Activated T-helper 1 cell treated with anti-CD3 and anti-CD28 coated beads, Interleukin-12 subunit alpha, Interleukin-12 subunit beta, Interleukin-2, Interleukin-4 antibody, amounts not matched to agents 30 ng/mL and 10 ng/mL and 1 ng/mL, durations not matched to agents 14 hours and 24 hours and 36 hours (primary cell): ENCODE measurements around the gene MAEA. TPM values are rescaled to one million over a fixed set of nuclear protein-coding genes. Genes with fewer than 3 reads are reported as not detected.

Experiments used
- DNase-seq: peaks from one replicate; pipeline ENCODE4 v3.0.0; 2021; ENCODE audit warnings: low spot score
- H3K27ac Mint-ChIP-seq: one replicate; pipeline ENCODE4 v1.8.0; 2021; ENCODE audit warnings: mild to moderate bottlenecking, mixed read lengths
- H3K27me3 Mint-ChIP-seq: one replicate; pipeline ENCODE4 v1.8.0; 2022; ENCODE audit warnings: mild to moderate bottlenecking, moderate library complexity, mixed read lengths; ENCODE audit not compliant: insufficient read depth
- H3K36me3 Mint-ChIP-seq: one replicate; pipeline ENCODE4 v1.8.0; 2021; ENCODE audit warnings: low read depth, mixed read lengths
- H3K4me1 Mint-ChIP-seq: one replicate; pipeline ENCODE4 v1.8.0; 2021; ENCODE audit warnings: low read depth, mixed read lengths
- H3K4me3 Mint-ChIP-seq: one replicate; pipeline ENCODE4 v1.8.0; 2021; ENCODE audit warnings: mild to moderate bottlenecking, moderate library complexity, mixed read lengths
- H3K9me3 Mint-ChIP-seq: one replicate; pipeline ENCODE4 v1.8.0; 2021; ENCODE audit warnings: mixed read lengths
- intact Hi-C: fragments of 100-400 bp; cut with micrococcal nuclease; formaldehyde crosslinking; loops from one replicate; pipeline ENCODE4 v1.15.1; 2024
- total RNA-seq: library from RNA; stranded (reverse); gene quantifications from 2 replicates; pipeline ENCODE4 v1.2.3, GENCODE V29; 2022

MAEA gene
- total RNA-seq, 1 donor from 2014 or later, result 67.1 TPM

- no peak for DNase-seq
- Mint-ChIP-seq H3K27ac (peak overlapping the region; percentile 93), H3K27me3 (no peaks in the 10 kb centered on the region), H3K9me3 (no peaks in the 10 kb centered on the region), H3K4me3 (peak overlapping the region; percentile 95), H3K4me1 (peaks cover 48% of the 10 kb centered on the region), H3K36me3 (peaks cover 18% of the 10 kb centered on the region)
- intact Hi-C loops, result loop anchor here (5.0 kb wide), 2 partner anchors 611 to 626 kb away; partner anchors contain the start of genes LETM1 and NSD2
Measured at GRCh38 chr4:1246111-1246881, 43.4 kb upstream of the MAEA start.

DNA sequence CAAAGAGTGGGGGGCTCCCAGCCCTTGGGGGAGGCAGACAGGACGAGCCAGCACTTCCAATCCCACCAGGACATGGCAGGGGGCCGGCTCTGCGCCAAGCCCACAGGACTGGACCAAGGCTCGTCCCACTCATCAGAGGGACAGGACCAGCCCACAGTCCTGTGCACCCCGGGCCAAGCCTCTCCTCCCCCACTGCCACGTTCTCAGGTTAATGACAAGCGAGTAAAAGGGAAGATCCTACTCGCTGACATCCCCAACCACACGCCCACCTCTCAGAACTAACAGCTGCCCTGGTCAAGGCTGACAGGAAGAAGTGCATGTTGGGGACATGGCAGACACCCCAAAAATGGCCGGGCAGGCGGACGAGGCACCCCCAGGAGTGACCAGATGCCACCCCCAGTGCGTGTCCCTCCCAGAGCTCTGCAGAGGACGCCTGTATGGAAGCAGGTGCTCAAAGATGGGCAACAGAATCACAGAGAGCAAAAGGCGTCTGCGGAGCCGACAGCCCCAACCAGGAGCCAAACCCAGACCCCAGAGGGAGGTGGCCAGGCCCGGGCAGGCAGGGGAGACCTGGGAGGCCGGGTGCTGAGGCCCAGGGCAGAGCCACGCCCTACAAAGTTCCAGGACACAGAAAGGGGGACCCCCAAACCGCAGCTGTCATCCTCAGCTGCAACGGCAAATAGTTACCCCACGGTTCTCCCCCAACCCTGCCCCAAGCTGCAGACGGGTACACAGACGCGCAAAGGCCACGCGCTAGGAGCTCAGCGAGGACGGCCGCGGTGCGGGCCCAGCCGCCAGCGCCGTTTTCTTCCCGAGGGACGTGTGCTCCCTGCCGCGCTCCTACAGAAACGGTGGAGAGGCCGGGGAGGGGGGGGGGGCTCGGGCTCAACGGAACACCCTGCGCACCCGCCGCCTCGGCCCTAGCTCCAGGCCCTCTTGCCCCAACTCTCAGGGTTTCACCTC is 42.5 kb upstream of the MAEA start:
- intact Hi-C loops, result loop anchor here (1.0 to 5.0 kb wide), 3 partner anchors 46 to 625 kb away; partner anchors contain the start of genes LETM1 and NSD2
- no peak for DNase-seq
- H3K4me1 Mint-ChIP-seq, result peaks cover 48% of the 10 kb centered on the region
- H3K36me3 Mint-ChIP-seq, result peaks cover 26% of the 10 kb centered on the region
- peak overlapping the region; percentile 93 for H3K27ac Mint-ChIP-seq
- H3K4me3 Mint-ChIP-seq, result peak overlapping the region; percentile 95
- H3K9me3 Mint-ChIP-seq, result no peaks in the 10 kb centered on the region
- no peaks in the 10 kb centered on the region for H3K27me3 Mint-ChIP-seq

GRCh38 chr4:1247864-1248244 is 41.8 kb upstream of the MAEA start:
- H3K36me3 Mint-ChIP-seq, result peaks cover 29% of the 10 kb centered on the region
- peak overlapping the region; percentile 95 for H3K4me3 Mint-ChIP-seq
- no peaks in the 10 kb centered on the region for H3K27me3 Mint-ChIP-seq
- H3K4me1 Mint-ChIP-seq, result peaks cover 48% of the 10 kb centered on the region
- intact Hi-C loops, result loop anchor here (1.0 to 5.0 kb wide), 6 partner anchors 41 to 624 kb away; partner anchors contain the start of genes FGFRL1, LETM1, MAEA and NSD2
- H3K27ac Mint-ChIP-seq, result peak overlapping the region; percentile 63
- DNase-seq, result no peak
- peaks cover 5% of the 10 kb centered on the region for H3K9me3 Mint-ChIP-seq

- peaks cover 53% of the 10 kb centered on the region for H3K4me1 Mint-ChIP-seq
- no peaks in the 10 kb centered on the region for H3K27me3 Mint-ChIP-seq
- H3K27ac Mint-ChIP-seq, result peak within 1 kb of the TSS; percentile 96
- intact Hi-C loops, result loop anchor here (1.0 to 5.0 kb wide), 8 partner anchors 19 to 624 kb away; partner anchors contain the start of genes FGFRL1, LETM1, MAEA and NSD2
- H3K4me3 Mint-ChIP-seq, result peak within 1 kb of the TSS; percentile 95
- DNase-seq, result peak; percentile 84
- peaks cover 35% of the 10 kb centered on the region for H3K36me3 Mint-ChIP-seq
- H3K9me3 Mint-ChIP-seq, result peaks cover 12% of the 10 kb centered on the region
Measured at GRCh38 chr4:1248245-1249147, 41.2 kb upstream of the MAEA start, which contains the start of gene CTBP1. TSS of gene CTBP1 (minus strand) at chr4:1249130. CDS start at chr4:1241331, 7,799 bp downstream.

GRCh38 chr4:1249148-1249730 is 40.5 kb upstream of the MAEA start:
- H3K27me3 Mint-ChIP-seq, result no peaks in the 10 kb centered on the region
- peaks cover 38% of the 10 kb centered on the region for H3K36me3 Mint-ChIP-seq
- DNase-seq, result peak; percentile 83
- peaks cover 16% of the 10 kb centered on the region for H3K9me3 Mint-ChIP-seq
- intact Hi-C loops, result loop anchor here (1.0 to 5.0 kb wide), 6 partner anchors 18 to 623 kb away; partner anchors contain the start of genes FGFRL1, LETM1 and NSD2
- peak overlapping the region; percentile 96 for H3K27ac Mint-ChIP-seq
- peak overlapping the region; percentile 89 for H3K4me3 Mint-ChIP-seq
- H3K4me1 Mint-ChIP-seq, result peaks cover 57% of the 10 kb centered on the region

DNA sequence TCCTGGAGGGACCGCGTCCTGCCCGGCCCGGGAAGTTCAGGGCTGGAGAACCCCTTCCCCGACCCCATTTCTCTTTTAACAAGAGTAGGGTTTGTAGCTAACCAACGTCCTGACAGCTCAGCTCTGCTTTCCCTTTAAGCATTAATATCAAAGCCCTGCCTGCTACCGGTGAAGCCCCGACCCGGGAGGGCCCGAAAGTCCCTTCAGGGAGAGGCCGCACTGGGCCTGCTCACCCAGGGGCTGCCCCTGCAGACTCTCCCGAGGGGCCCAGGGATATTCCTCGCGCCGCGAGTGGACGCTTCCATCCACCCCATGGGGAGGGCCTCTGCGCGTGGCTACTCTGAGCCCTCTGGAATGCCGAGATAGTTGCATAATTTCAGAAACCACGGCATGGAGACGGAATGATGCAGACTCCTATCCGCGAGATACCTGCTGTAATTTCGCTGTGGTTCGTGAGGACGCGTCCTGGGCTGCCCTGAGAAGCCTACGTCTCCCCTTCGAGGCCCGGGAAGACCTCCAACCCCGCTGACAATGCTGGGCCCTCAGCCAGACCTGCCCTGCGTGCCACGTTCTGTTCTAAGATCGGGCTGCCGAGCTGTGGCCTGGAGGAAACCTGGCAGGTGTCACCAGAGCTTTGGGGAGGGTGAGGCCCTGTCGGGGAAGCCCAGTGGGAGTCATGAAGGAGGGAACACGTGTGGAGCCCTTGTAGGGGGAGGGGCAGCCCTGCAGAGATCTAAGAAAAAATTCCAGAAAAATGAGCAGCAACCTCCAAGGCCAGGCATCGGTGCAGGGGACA is 39.8 kb upstream of the MAEA start:
- DNase-seq, result no peak
- Mint-ChIP-seq H3K9me3 (peaks cover 23% of the 10 kb centered on the region), H3K4me1 (peaks cover 53% of the 10 kb centered on the region), H3K27ac (peak overlapping the region; percentile 96), H3K27me3 (no peaks in the 10 kb centered on the region), H3K36me3 (peaks cover 45% of the 10 kb centered on the region), H3K4me3 (peak overlapping the region; percentile 89)
- intact Hi-C loops, result loop anchor here (1.0 to 5.0 kb wide), 6 partner anchors 17 to 622 kb away; partner anchors contain the start of genes FGFRL1, LETM1 and NSD2

GRCh38 chr4:1250527-1250812 is 39.2 kb upstream of the MAEA start:
- Mint-ChIP-seq H3K4me1 (peaks cover 50% of the 10 kb centered on the region), H3K36me3 (peaks cover 45% of the 10 kb centered on the region), H3K27ac (peak overlapping the region; percentile 96), H3K27me3 (no peaks in the 10 kb centered on the region), H3K9me3 (peaks cover 24% of the 10 kb centered on the region), H3K4me3 (peak overlapping the region; percentile 89)
- DNase-seq, result no peak
- intact Hi-C loops, result no loop called here

GRCh38 chr4:1250921-1251772 is 38.5 kb upstream of the MAEA start:
- H3K4me3 Mint-ChIP-seq, result peak overlapping the region; percentile 89
- H3K36me3 Mint-ChIP-seq, result peaks cover 51% of the 10 kb centered on the region
- no peaks in the 10 kb centered on the region for H3K27me3 Mint-ChIP-seq
- H3K27ac Mint-ChIP-seq, result peak overlapping the region; percentile 75
- no peak for DNase-seq
- peaks cover 30% of the 10 kb centered on the region for H3K9me3 Mint-ChIP-seq
- intact Hi-C loops, result no loop called here
- H3K4me1 Mint-ChIP-seq, result peaks cover 56% of the 10 kb centered on the region

DNA sequence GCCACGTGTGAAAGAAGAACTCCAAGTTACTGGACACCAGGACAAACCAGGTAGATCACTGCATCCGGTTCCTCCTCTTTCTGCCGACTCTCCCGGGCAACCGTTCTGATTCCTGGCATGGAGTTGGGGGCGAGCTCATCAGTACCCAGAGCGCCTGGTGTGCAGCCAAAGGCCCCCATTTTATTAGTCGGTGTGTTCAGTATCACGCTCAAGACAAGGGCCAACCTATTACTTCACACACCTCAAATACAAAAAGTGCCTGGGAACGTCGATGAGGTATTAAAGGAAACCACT is 38.0 kb upstream of the MAEA start:
- H3K27me3 Mint-ChIP-seq, result no peaks in the 10 kb centered on the region
- no peak for DNase-seq
- peak overlapping the region; percentile 26 for H3K4me3 Mint-ChIP-seq
- no peak overlapping the region for H3K27ac Mint-ChIP-seq
- peaks cover 34% of the 10 kb centered on the region for H3K9me3 Mint-ChIP-seq
- H3K4me1 Mint-ChIP-seq, result peaks cover 51% of the 10 kb centered on the region
- peaks cover 54% of the 10 kb centered on the region for H3K36me3 Mint-ChIP-seq
- intact Hi-C loops, result no loop called here

DNA sequence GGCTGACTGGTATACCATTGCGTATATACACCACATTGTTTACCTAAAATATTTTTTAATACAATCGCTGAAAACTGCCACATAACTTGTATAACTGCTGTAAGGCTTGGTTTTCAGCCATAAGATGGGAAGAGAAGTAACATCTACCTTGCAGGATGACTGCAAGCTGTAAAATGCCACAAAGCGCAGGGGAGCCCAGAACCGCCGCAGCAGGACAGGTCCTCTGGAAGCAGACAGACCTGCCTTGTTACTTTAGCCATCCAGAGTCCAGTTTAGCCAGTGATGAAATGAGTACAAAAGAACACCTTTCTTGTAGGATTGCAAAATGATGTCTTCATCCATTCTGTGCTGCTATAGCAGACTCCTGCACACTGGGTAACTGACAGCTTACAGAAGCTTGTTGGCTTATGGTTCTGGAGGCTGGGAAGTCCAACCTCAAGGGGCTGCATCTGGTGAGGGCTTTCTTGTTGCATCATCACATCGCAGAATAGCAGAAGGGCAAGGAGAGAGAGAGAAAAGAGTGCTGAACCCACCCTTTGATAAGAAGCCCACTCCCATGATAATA is 36.7 kb upstream of the MAEA start:
- Mint-ChIP-seq H3K9me3 (peaks cover 39% of the 10 kb centered on the region), H3K27ac (peak overlapping the region; percentile 63), H3K36me3 (peaks cover 54% of the 10 kb centered on the region), H3K4me3 (peak overlapping the region; percentile 1), H3K4me1 (peaks cover 51% of the 10 kb centered on the region), H3K27me3 (no peaks in the 10 kb centered on the region)
- intact Hi-C loops, result no loop called here
- no peak for DNase-seq
